GM21737 (cell line): ENCODE measurements around the gene MYRFL.

ENCODE experiments used
- ATAC-seq: cut with Tn5 transposase; IDR thresholded peaks from one replicate; pipeline ENCODE4 v1.9.1; 2021; ENCODE audit warnings: mild to moderate bottlenecking, moderate library complexity; ENCODE audit not compliant: unreplicated experiment

MYRFL gene

DNA sequence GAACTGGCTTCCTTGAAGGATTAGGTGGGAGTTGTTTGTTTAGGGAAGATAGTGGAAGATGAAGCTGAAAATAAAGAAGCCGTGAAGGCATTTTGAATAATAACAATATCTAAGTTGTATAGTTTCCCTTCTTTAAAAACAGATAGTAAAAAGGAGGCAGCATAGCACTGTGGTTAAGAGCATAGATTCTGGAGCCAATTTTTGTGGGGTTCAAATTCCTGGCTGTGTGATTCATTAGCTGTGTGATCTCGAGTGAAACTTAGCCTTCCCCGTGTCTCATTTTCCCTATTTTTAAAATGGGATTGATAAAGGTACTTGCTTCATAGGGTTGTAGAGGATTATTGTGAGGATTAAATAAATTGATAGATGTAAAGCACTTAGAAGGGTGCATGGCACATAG, 104.5 kb downstream of the MYRFL start:
- ATAC-seq = no peak

DNA sequence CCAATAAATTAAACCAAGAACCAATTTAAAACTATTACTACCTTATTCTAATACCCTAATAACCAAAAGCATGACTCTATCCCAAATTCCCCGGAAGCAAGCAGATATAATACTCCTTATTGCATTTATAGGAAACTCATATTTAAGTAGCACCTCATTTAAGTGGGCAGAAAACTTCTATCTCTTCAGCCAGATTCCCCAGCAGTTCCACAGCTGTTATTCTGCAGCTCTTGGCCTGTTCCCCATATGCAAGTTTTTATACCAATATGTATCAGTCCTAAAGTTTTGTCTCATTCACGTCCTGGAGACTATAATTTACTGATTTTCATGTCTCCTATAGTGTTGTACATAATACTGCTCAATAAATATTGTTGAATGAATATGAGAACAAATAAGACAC, 106.5 kb downstream of the MYRFL start:
- no peak for ATAC-seq

DNA sequence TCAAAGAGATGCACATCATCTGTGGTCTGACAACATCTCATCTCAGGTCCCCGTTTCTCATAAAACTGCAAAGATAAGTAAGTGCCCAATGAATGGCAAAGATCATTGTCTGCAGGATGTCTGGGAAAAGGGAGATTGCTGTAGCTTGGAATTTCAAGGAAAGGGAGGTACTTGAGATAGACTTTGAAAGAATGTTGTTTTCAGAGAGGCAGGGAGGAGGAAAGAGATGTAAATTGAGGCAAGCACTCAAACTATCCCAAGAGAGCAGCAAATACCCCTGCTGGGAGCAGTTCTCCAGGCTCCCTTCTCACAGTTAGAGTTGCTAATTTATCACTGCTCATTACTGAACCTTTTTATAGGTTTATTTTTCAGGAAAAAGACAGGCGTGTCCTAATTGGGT, 107.1 kb downstream of the MYRFL start:
- no peak for ATAC-seq

- no peak for ATAC-seq
Observed at GRCh38 chr12:69932676-69933552, 107.9 kb downstream of the MYRFL start.

DNA sequence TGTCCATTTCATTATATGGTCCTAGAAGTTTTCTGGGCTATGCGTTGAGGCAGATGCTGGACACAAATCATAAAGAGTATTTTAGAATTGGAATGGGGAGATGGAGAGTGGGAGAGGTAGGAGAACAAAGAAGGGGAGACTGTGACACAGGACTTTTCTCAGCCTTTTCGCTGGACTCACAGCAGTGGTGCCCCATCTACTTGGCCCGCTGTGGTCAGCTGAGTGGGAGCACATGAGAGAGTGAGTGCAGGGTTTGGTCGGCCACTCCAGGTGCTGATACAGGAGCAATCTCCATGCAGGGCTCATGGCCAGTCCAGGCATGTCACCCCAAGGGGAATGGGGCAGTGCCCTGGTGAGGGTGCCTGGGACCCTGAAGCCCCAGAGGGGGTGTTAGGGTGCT, 109.0 kb downstream of the MYRFL start:
- no peak for ATAC-seq

DNA sequence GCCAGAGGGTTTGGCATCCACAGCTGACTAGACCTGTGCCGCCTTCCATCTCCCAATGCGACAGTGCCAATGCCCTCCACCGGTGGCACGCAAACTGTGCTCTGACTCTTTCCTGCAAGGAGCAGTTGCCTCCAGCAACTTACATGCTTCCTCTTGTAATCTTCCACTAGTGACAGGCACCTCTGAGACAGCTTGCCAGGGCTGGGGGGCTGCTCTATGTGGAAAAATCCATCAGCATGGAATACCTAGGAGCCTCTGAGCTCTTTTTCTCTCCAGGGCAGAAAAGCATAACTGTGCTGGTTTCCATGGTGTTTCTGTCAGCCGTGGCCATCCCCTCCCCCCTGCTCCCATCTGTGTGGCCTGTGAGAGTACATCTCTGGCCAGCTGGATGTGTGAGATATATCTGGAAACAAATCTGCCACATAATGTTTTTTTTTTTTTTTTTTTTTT, 110.6 kb downstream of the MYRFL start:
- no peak for ATAC-seq

DNA sequence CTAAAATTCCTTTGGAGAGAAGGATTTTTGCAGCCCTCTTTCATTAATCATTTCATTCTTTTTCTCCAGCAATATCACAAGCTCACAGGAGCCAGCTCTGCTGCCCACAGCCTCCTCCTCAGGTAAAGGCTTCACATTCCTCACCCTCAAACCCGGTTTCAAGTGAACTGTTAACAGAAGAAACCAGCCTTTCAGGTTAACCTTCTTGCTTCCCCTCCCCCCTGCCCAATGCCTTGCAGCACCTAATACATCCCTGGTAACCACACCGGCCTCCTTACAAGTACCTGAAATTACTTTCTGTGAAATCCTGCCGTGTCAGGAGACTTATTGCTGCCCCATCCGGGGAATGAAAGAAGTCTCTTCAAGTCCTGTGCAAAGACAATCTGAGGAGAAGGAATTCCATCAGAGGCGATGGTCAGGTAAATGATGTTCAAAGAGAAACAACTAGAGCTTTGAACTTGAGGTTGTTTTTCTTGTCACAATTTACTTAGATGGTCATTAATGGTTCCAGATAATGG, 111.2 kb downstream of the MYRFL start:
- ATAC-seq = no peak

- ATAC-seq = no peak
Observed at GRCh38 chr12:69936766-69937165, 111.7 kb downstream of the MYRFL start.

- ATAC-seq = no peak
Observed at GRCh38 chr12:69947123-69947522, 122.1 kb downstream of the MYRFL start.

DNA sequence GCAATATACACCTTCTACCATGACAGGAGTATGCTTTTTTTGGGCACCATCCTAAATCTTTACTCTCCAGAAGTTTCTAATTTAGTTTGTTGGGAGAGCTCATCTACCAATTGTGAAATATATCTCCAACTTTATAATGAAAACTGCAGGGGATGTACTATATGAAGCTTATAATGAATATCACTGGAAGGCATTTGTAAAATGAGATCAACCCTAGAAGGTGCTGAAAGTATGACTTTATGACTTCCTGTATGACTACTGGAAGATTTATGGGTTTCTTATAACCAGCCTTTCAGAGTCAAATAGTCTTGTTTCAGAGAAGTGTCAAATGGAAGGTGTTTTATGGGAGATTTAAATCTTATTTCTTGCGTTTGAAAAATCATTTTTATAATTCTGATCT, 122.9 kb downstream of the MYRFL start:
- no peak for ATAC-seq

DNA sequence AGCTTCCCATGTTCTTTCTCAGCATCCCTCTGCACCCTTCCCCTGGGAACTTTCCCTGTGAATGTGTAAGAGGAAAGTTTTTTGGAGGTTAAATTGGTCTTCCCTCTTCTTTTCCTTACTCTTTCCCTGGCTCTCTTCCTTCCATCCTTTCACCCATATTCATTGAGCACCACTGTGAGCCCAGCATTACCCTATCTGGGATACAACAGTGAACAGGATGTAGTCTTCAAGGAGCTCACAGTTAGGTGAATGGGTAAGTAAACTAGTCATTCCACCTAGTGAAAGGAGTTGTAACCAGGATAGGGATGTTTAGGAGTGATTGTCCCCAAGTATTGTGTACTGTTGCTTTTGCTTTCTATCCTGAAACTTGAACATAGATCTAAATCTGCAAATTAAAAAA, 123.8 kb downstream of the MYRFL start:
- no peak for ATAC-seq

- no peak for ATAC-seq
Observed at GRCh38 chr12:69949311-69950002, 124.4 kb downstream of the MYRFL start.

GRCh38 chr12:69951108-69951507, 126.1 kb downstream of the MYRFL start:
- ATAC-seq = no peak

DNA sequence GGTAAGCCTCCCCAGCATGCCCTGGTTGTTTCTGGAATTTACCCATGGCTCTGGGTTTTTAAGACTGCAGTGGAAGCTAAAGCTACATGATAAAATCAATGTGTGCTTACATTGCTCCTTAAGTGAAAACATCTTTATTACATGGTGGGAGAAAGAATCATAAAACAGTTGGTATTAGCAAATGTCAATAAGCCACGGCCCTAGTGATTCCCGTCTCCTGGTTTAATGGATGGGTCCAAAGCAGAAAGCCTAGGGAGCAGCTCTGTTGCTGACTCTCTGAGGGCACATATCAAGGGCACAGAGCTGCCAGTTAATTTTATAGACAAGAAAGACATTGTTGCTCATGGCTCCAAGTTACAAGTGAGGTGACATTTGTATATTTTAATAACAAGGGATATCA, 127.9 kb downstream of the MYRFL start:
- ATAC-seq = no peak

DNA sequence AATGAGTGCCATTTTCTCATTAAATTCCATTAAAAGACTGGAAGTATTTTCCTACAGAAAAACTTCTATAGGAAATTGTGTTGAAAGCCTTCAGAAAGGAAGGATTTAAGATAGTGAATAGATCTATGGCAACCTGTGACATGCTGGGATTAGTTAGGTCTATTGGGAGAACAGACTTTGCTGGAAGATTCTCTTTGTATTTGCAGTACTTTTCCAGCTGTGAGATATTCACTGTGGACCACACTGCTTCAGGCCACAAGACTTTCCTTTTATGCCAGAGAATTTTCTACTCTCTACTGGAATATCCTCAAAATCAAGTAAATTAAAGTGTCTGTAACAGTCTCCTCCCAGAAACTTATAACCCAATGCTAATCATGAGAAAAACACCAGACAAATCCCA, 136.2 kb downstream of the MYRFL start:
- ATAC-seq = no peak

GRCh38 chr12:69966409-69966808, 141.4 kb downstream of the MYRFL start:
- no peak for ATAC-seq

GRCh38 chr12:69966839-69967238, 141.8 kb downstream of the MYRFL start:
- no peak for ATAC-seq

GRCh38 chr12:69969011-69969410, 144.0 kb downstream of the MYRFL start:
- no peak for ATAC-seq

- no peak for ATAC-seq
Observed at GRCh38 chr12:69972136-69972535, 147.1 kb downstream of the MYRFL start.

- no peak for ATAC-seq
Observed at GRCh38 chr12:69978020-69978419, 153.0 kb downstream of the MYRFL start.

- ATAC-seq = no peak
Observed at GRCh38 chr12:69981881-69982475, 157.0 kb downstream of the MYRFL start.

DNA sequence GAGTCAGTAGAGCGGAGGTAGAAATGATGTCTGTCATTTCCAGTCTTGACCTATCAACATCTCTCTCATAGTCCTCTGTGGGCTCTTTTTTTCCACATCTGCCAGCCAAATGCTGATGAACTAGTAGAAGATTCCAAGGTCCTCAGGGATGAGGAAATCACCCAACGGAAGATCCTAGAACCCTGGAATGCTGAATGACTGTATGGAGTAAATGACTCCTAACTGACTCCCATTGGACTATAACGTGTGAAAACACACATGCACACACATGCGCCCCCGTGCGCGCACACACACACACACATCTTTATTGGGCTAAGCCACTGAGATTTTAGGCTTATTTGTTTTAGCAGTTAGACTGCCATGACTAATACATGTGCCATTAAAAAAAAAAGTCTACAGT, 159.2 kb downstream of the MYRFL start:
- ATAC-seq = no peak
